ENCODE results near the gene FHIT.
A peak's percentile ranks its signal among the peaks of the same experiment; 100 is the strongest.

The FHIT gene

GRCh38 chr3:59872128-59872527 is 1379.1 kb downstream of the FHIT start:
- DNase-seq (ENCODE audit: low read depth), result no peak
- H3K4me3 ChIP-seq (ENCODE audit: low read depth, low read length), result no peak overlapping the region
- no peak for TF ChIP-seq CTCF (conservative IDR thresholded peaks at IDR 0.05; ENCODE audit: low read depth, low read length)

GRCh38 chr3:59867185-59868002 is 1383.9 kb downstream of the FHIT start:
- TF ChIP-seq CTCF (conservative IDR thresholded peaks at IDR 0.05; ENCODE audit: low read depth, low read length), result no peak
- no peak for DNase-seq (ENCODE audit: low read depth)
- H3K4me3 ChIP-seq (ENCODE audit: low read depth, low read length), result no peak overlapping the region

GRCh38 chr3:59866076-59866475 is 1385.2 kb downstream of the FHIT start:
- no peak for TF ChIP-seq CTCF (conservative IDR thresholded peaks at IDR 0.05; ENCODE audit: low read depth, low read length)
- H3K4me3 ChIP-seq (ENCODE audit: low read depth, low read length), result no peak overlapping the region
- DNase-seq (ENCODE audit: low read depth), result peak; percentile 3

GRCh38 chr3:59865351-59865750 is 1385.9 kb downstream of the FHIT start:
- no peak for TF ChIP-seq CTCF (conservative IDR thresholded peaks at IDR 0.05; ENCODE audit: low read depth, low read length)
- no peak for DNase-seq (ENCODE audit: low read depth)

GRCh38 chr3:59862686-59863085 is 1388.6 kb downstream of the FHIT start:
- peak; percentile 14 for TF ChIP-seq CTCF (conservative IDR thresholded peaks at IDR 0.05; ENCODE audit: low read depth, low read length)
- no peak overlapping the region for H3K4me3 ChIP-seq (ENCODE audit: low read depth, low read length)
- peak; percentile 71 for DNase-seq (ENCODE audit: low read depth)

More at GRCh38 chr3:59865351-59865750, 1385.9 kb downstream of the FHIT start:
- H3K4me3 ChIP-seq (ENCODE audit: low read depth, low read length), result no peak overlapping the region

- H3K4me3 ChIP-seq (ENCODE audit: low read depth, low read length), result no peak overlapping the region
- DNase-seq (ENCODE audit: low read depth), result peak; percentile 92
- TF ChIP-seq CTCF (conservative IDR thresholded peaks at IDR 0.05; ENCODE audit: low read depth, low read length), result peak; percentile 99
Observed at GRCh38 chr3:59857589-59858346, 1393.5 kb downstream of the FHIT start.
